ENCODE data around the gene PREB. TPM values are rescaled to one million over a fixed set of nuclear protein-coding genes. Genes with fewer than 3 reads are reported as not detected.

PREB gene
- total RNA-seq, 2 experiments from 2014 or later: 59.7 to 59.9 TPM

DNA sequence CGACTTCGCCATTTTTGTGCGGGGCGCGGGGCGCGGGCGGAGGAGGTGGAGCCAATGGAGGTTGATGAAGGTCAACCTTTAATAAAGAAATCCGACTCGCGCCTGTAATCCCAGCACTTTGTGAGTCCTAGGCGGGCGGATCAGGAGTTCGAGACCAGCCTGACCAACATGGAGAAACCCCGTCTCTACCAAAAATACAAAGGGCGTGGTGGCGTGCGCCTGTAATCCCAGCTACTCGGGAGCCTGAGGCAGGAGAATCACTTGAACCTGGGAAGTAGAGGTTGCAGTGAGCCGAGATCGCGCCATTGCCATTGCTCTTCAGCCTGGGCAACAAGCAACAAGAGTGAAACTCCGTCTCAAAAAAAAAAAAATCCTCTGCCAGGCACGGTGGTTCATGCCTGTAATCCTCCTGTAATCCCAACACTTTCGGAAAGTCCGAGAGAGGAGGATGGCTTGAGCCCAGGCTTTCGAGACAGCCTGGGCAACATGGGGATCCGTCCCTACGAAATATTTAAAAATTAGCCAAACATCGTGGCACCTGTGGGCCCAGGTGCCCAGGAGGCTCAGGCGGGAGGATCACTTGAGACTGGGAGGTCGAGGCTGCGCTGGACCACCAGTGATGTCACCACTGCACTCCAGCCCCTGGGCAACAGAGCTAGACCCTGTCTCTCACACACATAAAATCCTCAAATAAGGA is 493 bp upstream of the PREB start:
- no peaks in the 10 kb centered on the region for H3K27me3 Mint-ChIP-seq
- no peak for ATAC-seq
- H3K4me3 Mint-ChIP-seq: peak overlapping the region; percentile 81
- no peaks in the 10 kb centered on the region for H3K9me3 Mint-ChIP-seq (ENCODE audit: low read depth)
- POLR2A ChIA-PET: interaction anchor here (0.6 to 2.1 kb wide), 3 partner anchors 11 to 208 kb away, joined by 3 to 7 read pairs (median 3); partner anchors contain the start of gene ABHD1
- peak overlapping the region; percentile 94 for H3K27ac Mint-ChIP-seq
- intact Hi-C loops (cut with DNase I, micrococcal nuclease): loop anchor here (1.0 kb wide), 9 partner anchors 12 to 221 kb away; partner anchors contain the start of genes ABHD1 (in 1 of the 2), AGBL5 (in 1 of the 2), ATRAID (in 1 of the 2) and CAD (in 1 of the 2)
- CTCF ChIA-PET: interaction anchor here (0.6 to 1.5 kb wide), 6 partner anchors 12 to 68 kb away, joined by 3 to 6 read pairs (median 3); partner anchors contain the start of genes ABHD1 and OST4
- no peak for DNase-seq
- H3K4me1 Mint-ChIP-seq: peaks cover 16% of the 10 kb centered on the region
- H3K36me3 Mint-ChIP-seq (ENCODE audit: low read depth): peaks cover 21% of the 10 kb centered on the region

DNA sequence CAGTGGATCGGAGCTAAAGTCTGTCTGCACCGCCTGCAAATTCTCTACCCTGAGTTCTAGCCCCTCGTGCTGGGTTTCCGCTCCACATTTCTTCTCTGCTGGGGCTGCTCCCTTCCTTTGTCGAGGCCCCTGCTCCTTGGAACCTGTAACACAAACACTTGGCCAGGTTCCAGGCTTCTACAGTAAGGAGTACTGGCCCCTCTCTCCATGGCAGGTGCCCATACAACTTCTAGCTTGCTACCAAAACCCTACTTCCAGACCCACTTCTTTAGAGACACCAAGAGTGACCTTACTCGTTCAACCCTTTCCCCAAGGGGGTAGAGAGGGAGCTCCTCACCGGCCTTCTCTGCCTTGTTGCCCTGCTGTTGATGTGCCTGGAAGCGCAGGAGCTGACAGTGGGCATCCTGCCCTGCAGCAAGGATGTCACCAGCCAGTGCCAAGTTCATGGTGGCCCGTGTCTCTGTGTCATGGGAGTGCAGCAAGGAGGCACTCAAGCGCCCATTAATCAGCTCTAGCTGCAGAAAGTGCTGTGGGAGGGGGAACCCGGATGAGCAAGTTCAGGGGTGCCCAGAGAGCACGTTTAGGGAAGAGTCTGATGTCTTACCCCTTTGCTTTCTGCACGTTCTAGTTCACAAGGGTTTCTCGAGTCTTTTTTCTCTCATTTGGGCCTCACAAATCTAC is 1.1 kb downstream of the PREB start:
- peak overlapping the region; percentile 67 for H3K27ac Mint-ChIP-seq
- POLR2A ChIA-PET: interaction anchor here (0.5 to 2.1 kb wide), 3 partner anchors 9 to 162 kb away, joined by 4 to 7 read pairs (median 7); partner anchors contain the start of genes ABHD1 and OST4
- H3K4me1 Mint-ChIP-seq: peaks cover 16% of the 10 kb centered on the region
- CTCF ChIA-PET: interaction anchor here (0.6 to 1.8 kb wide), 13 partner anchors 10 to 752 kb away, joined by 3 to 15 read pairs (median 3); partner anchors contain the start of gene ABHD1
- H3K9me3 Mint-ChIP-seq (ENCODE audit: low read depth): no peaks in the 10 kb centered on the region
- DNase-seq: peak; percentile 63
- peak overlapping the region; percentile 81 for H3K4me3 Mint-ChIP-seq
- no peaks in the 10 kb centered on the region for H3K27me3 Mint-ChIP-seq
- peaks cover 21% of the 10 kb centered on the region for H3K36me3 Mint-ChIP-seq (ENCODE audit: low read depth)
- intact Hi-C loops (cut with DNase I, micrococcal nuclease): no loop called here
- ATAC-seq: peak; percentile 48

DNA sequence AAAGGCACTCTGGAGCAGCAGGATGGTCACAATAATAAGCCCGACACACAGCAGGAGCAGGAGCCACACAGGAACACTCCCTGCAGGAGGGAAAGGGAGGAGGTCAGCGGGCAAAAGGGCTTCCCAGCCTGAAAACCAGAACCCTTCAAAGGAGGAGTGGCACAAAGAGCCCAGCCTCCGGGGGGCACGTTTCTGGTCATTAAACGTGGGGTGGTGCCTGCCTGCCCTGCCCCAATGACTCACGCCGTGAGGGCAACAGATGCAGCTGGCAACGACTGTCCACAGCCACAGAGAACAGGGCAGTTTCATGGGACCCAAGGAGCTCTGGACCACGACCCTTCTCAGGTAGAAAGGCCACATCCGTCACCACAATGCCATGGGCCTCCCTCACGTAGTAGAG is 3.0 kb downstream of the PREB start:
- ATAC-seq (no peak), DNase-seq (no peak)
- H3K4me3 Mint-ChIP-seq: no peak overlapping the region
- H3K27ac Mint-ChIP-seq: no peak overlapping the region
- H3K36me3 Mint-ChIP-seq (ENCODE audit: low read depth): peaks cover 21% of the 10 kb centered on the region
- no peaks in the 10 kb centered on the region for H3K9me3 Mint-ChIP-seq (ENCODE audit: low read depth)
- peaks cover 16% of the 10 kb centered on the region for H3K4me1 Mint-ChIP-seq
- intact Hi-C loops (cut with DNase I, micrococcal nuclease): no loop called here
- H3K27me3 Mint-ChIP-seq: no peaks in the 10 kb centered on the region
- POLR2A ChIA-PET: no interaction called here
- CTCF ChIA-PET: no interaction called here

GRCh38 chr2:27130396-27130795 is 4.0 kb downstream of the PREB start:
- ATAC-seq (no peak), DNase-seq (no peak)
- Mint-ChIP-seq H3K4me3 (no peak overlapping the region), H3K27ac (no peak overlapping the region), H3K27me3 (no peaks in the 10 kb centered on the region), H3K36me3 (ENCODE audit: low read depth) (peaks cover 21% of the 10 kb centered on the region), H3K9me3 (ENCODE audit: low read depth) (no peaks in the 10 kb centered on the region), H3K4me1 (peaks cover 16% of the 10 kb centered on the region)
- intact Hi-C loops (cut with DNase I, micrococcal nuclease): no loop called here
- ChIA-PET CTCF (no interaction called here), POLR2A (no interaction called here)

DNA sequence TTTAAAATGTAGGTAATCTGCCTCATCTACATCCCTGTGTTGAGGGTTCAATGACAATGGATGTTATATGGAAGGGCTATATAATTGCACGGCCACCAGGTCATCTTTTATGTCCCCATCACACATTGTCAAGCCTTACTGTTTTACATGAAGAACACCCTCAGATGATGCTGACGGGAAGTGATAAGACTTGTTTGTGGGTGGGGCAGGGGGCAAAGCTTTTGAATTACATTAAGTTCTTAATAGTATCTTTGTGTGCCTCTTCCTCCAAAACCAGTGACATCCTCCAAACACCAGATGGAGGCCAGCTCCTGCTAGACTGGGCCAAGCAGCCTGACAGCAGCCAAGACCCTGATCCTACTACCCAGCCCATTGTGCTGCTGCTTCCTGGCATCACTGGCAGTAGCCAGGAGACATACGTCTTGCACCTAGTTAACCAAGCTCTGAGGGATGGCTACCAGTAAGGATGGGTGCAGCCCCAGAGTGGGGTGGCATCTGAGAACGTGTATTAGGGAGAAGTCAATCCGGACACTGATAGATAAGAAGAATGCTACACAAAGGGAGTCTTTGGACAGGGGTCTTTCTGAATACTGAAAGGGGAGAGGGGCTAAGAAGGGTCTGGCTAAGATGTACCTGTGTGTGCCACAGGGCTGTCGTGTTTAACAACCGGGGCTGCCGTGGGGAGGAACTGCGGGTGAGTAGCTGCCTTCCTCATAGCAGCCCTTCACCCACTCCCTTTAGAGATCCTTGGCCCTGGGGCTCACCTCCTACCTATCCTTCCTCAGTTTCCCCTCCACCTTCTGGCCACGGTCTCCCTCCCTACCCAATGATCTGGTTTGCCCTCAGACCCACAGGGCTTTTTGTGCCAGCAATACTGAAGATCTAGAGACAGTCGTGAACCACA is 5.5 kb downstream of the PREB start:
- H3K27me3 Mint-ChIP-seq: no peaks in the 10 kb centered on the region
- DNase-seq: no peak
- peaks cover 20% of the 10 kb centered on the region for H3K36me3 Mint-ChIP-seq (ENCODE audit: low read depth)
- no peak overlapping the region for H3K4me3 Mint-ChIP-seq
- no peak overlapping the region for H3K27ac Mint-ChIP-seq
- ChIA-PET CTCF (interaction anchor here (0.6 kb wide), 1 partner anchor 27 kb away, joined by 3 read pairs; no protein-coding TSS in a partner anchor), POLR2A (no interaction called here)
- H3K4me1 Mint-ChIP-seq: peaks cover 15% of the 10 kb centered on the region
- intact Hi-C loops (cut with DNase I, micrococcal nuclease): no loop called here
- no peaks in the 10 kb centered on the region for H3K9me3 Mint-ChIP-seq (ENCODE audit: low read depth)
- no peak for ATAC-seq

GRCh38 chr2:27127883-27128667 is 6.4 kb downstream of the PREB start:
- ATAC-seq (no peak), DNase-seq (no peak)
- no peak overlapping the region for H3K4me3 Mint-ChIP-seq
- no peaks in the 10 kb centered on the region for H3K27me3 Mint-ChIP-seq
- ChIA-PET POLR2A (no interaction called here), CTCF (no interaction called here)
- intact Hi-C loops (cut with DNase I, micrococcal nuclease): no loop called here
- peaks cover 16% of the 10 kb centered on the region for H3K36me3 Mint-ChIP-seq (ENCODE audit: low read depth)
- no peak overlapping the region for H3K27ac Mint-ChIP-seq
- H3K9me3 Mint-ChIP-seq (ENCODE audit: low read depth): no peaks in the 10 kb centered on the region
- peaks cover 14% of the 10 kb centered on the region for H3K4me1 Mint-ChIP-seq

GRCh38 chr2:27126252-27126710 is 8.2 kb downstream of the PREB start:
- no peak for ATAC-seq
- ChIA-PET CTCF (interaction anchor here (0.6 to 1.3 kb wide), 3 partner anchors 65 to 183 kb away, joined by 3 to 4 read pairs (median 3); no protein-coding TSS in a partner anchor), POLR2A (no interaction called here)
- DNase-seq: no peak
- intact Hi-C loops (cut with DNase I, micrococcal nuclease): no loop called here
- Mint-ChIP-seq H3K36me3 (ENCODE audit: low read depth) (peaks cover 9% of the 10 kb centered on the region), H3K9me3 (ENCODE audit: low read depth) (no peaks in the 10 kb centered on the region), H3K4me1 (peaks cover 9% of the 10 kb centered on the region), H3K4me3 (no peak overlapping the region), H3K27ac (no peak overlapping the region), H3K27me3 (no peaks in the 10 kb centered on the region)

DNA sequence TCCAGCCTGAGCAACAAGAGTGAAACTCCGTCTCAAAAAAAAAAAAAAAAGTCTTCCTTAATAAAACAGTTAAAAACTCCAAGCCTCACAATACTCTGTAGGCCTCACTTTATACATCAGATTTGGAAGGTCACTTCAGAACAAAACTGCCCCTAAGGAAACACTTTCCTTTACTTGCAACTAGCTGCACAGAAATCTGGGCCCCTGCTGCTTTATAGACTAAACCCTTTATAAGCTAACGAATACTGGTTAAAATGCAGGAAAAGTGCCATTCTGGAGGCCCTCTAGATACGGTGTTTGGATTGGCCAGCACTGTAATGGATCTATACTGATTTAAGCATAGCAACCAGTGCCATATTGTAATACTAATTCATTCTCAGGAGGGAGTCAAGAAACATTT is 9.3 kb downstream of the PREB start:
- Mint-ChIP-seq H3K36me3 (ENCODE audit: low read depth) (peaks cover 2% of the 10 kb centered on the region), H3K27ac (no peak overlapping the region), H3K9me3 (ENCODE audit: low read depth) (no peaks in the 10 kb centered on the region), H3K27me3 (peaks cover 4% of the 10 kb centered on the region), H3K4me3 (no peak overlapping the region), H3K4me1 (peaks cover 9% of the 10 kb centered on the region)
- no peak for DNase-seq
- POLR2A ChIA-PET: no interaction called here
- CTCF ChIA-PET: interaction anchor here (0.9 to 1.5 kb wide), 6 partner anchors 14 to 181 kb away, joined by 3 to 6 read pairs (median 4); partner anchors contain the start of gene KHK
- intact Hi-C loops (cut with DNase I, micrococcal nuclease): no loop called here
- no peak for ATAC-seq

DNA sequence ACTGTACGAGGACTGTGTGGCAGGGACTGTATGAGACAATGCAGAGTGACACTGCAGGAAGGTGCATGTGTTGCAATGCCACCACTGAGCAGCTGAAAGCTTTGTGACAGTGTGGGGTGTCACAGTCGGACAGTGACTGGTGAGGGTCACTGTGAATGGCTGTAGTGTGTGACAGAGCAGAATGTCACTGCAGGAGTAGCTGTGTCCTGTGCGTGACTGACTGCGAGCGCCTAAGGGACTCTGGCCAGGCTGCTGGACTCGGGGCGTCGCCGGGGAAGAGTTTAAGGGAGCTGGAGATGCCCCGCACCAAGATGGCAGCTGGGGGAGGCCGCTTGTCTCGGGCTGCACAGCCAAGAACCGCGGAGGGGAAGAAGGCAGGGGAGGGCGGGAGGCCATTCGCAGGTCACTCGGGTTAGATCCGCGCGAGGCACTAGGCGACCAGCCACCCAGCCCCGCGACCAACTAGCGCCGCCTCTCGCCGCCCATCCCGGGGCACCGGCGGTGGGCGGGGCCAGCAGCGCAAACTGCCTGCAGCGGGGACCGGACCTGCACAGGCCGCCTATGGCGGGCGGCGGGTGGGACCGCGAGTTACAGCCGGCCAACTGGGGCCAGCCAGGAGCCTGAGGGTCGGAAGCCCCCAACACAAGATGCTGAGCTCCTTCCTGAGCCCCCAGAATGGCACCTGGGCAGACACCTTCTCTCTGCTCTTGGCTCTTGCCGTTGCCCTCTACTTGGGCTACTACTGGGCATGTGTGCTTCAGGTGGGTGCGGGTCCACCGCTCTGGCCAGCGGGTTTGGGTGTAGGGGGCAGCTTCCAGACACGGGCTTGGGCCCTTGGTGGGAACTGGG is 10.9 kb downstream of the PREB start, which contains the start of gene ABHD1:
Gene ABHD1 (plus strand): TSS at position 514 of the 849 bp plus-strand sequence. CDS start 134 bp downstream, at position 648.
- H3K4me1 Mint-ChIP-seq: peaks cover 16% of the 10 kb centered on the region
- intact Hi-C loops (cut with DNase I, micrococcal nuclease): loop anchor here in 1 of 2 experiments (1.0 to 2.0 kb wide), 3 partner anchors 11 to 93 kb away; partner anchors contain the start of genes CAD and PREB

More for the DNA sequence above, 10.9 kb downstream of the PREB start, which contains the start of gene ABHD1:
- no peaks in the 10 kb centered on the region for H3K9me3 Mint-ChIP-seq (ENCODE audit: low read depth)
- peak within 1 kb of the TSS; percentile 74 for H3K27ac Mint-ChIP-seq
- ATAC-seq: peak; percentile 79
- CTCF ChIA-PET: interaction anchor here (0.5 to 2.1 kb wide), 8 partner anchors 10 to 463 kb away, joined by 3 to 15 read pairs (median 4); partner anchors contain the start of gene PREB
- DNase-seq: peak; percentile 72
- H3K4me3 Mint-ChIP-seq: peak within 1 kb of the TSS; percentile 73
- H3K36me3 Mint-ChIP-seq (ENCODE audit: low read depth): no peaks in the 10 kb centered on the region
- POLR2A ChIA-PET: interaction anchor here (1.4 kb wide), 1 partner anchor 10 kb away, joined by 7 read pairs; the partner anchor contains the start of gene PREB
- H3K27me3 Mint-ChIP-seq: peaks cover 15% of the 10 kb centered on the region

All from activated CD4-positive, alpha-beta T cell treated with anti-CD3 and anti-CD28 coated beads for 36 hours (primary cell).